KBM-7 (cell line): ENCODE data around the gene NDUFS4.
"Not testable (repeated sequence)": the region's sequence is repeated elsewhere in the genome, so short reads cannot be mapped to it uniquely, and the experiment has no call there.

ENCODE experiments used
- DNase-seq: peaks from one replicate; pipeline ENCODE4 v3.0.0-alpha.2; 2015
- in situ Hi-C: fragments of 300-500 bp; cut with MboI; formaldehyde crosslinking; loops from 2 replicates; pipeline ENCODE4 v1.14.3; 2020; ENCODE audit warnings: low sequenced_read_pairs, low pct_unique_long_range_greater_than_20kb, mixed read lengths

The NDUFS4 gene

GRCh38 chr5:53560506-53561191 lies at the start of gene NDUFS4:
TSS of gene NDUFS4 (plus strand) at chr5:53560639. CDS start at chr5:53560663, 24 bp downstream.
- in situ Hi-C loops: no loop called here
- DNase-seq: peak; percentile 86

DNA sequence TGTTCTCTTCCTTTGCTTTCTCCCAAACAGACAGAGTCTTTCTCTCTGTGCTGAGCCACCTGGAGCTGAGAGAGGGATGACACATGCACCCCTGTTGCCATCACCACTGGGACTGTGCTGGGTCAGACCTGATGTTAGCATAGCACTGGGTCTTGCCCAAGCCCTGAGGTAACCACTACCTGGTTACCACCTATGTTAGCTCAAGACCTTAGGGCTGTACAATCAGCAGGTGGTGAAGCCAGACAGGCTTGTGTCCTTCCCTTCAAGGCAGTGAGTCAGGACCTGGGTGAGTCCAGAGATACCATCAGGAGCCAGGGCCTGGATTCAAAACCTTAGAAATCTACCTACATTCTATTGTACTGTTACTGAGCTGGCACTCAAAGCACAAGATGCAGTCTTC lies 47.9 kb upstream of the NDUFS4 start:
- no peak for DNase-seq
- in situ Hi-C loops: no loop called here

GRCh38 chr5:53515988-53516387 lies 44.5 kb upstream of the NDUFS4 start:
- in situ Hi-C loops: no loop called here
- no peak for DNase-seq

- in situ Hi-C loops: no loop called here
- no peak for DNase-seq
Measured at GRCh38 chr5:53520813-53521212, 39.6 kb upstream of the NDUFS4 start.

GRCh38 chr5:53537711-53538110 lies 22.7 kb upstream of the NDUFS4 start:
- in situ Hi-C loops: no loop called here
- no peak for DNase-seq

DNA sequence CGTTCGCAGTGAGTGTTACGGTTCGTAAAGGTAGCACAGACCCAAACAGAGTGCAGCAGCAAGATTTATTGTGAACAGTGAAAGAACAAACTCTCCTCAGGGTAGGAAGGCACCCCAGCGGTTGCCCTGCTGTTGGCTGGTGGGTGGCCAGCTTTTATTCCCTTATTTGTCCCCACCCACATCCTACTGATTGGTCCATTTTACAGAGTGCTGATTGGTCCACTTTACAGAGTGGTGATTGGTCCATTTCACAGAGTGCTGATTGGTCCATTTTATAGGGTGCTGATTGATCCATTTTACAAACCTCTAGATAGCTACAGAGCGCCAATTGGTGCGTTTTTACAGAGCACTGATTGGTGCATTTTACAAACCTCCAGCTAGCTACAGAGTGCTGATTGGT lies 19.7 kb upstream of the NDUFS4 start:
- in situ Hi-C loops, DNase-seq: not testable (repeated sequence)

- no peak for DNase-seq
- in situ Hi-C loops: no loop called here
Measured at GRCh38 chr5:53541859-53542258, 18.6 kb upstream of the NDUFS4 start.

GRCh38 chr5:53542926-53543325 lies 17.5 kb upstream of the NDUFS4 start:
- no peak for DNase-seq
- in situ Hi-C loops: no loop called here

DNA sequence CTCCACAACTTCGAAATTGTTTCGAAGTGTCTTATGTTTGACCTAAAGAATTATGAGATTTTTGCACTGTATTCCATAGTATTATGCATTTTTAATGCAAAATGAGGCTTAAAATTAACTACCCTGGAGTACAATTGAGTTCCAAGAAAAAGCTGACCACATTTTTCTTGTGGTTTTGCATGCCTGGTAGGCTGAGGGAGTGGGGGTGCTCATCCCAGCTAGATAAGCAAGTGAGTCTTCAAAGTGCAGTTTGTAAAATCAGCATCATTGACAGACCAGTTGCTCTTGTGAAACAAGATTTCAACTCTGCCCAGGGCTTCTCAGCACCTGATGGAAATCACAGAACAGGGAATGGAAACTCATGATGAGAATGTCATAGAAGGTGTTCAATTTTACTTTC lies 17.0 kb upstream of the NDUFS4 start:
- in situ Hi-C loops: no loop called here
- DNase-seq: peak; percentile 86

GRCh38 chr5:53545744-53546143 lies 14.7 kb upstream of the NDUFS4 start:
- in situ Hi-C loops: no loop called here
- DNase-seq: no peak

- in situ Hi-C loops: no loop called here
Measured at GRCh38 chr5:53547226-53547625, 13.2 kb upstream of the NDUFS4 start.

DNA sequence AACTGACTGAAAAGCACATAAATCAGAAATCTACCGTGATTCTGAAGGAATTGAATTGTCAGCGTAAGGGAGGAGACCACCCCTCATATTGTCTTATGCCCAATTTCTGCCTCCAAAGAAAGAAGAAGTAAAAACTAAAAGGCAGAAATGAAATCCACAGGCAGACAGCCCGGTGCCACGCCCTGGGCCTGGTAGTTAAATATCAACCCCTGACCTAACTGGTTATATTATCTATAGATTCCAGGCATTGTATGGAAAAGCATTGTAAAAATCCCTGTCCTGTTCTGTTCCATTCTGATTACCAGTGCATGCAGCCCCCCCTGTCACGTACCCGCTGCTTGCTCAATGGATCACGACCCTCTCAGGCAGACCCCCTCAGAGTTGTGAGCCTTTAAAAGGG lies 11.9 kb upstream of the NDUFS4 start:
- DNase-seq, in situ Hi-C loops: not testable (repeated sequence)

More at GRCh38 chr5:53547226-53547625, 13.2 kb upstream of the NDUFS4 start:
- DNase-seq: no peak

GRCh38 chr5:53549792-53550191 lies 10.6 kb upstream of the NDUFS4 start:
- no peak for DNase-seq
- in situ Hi-C loops: no loop called here

DNA sequence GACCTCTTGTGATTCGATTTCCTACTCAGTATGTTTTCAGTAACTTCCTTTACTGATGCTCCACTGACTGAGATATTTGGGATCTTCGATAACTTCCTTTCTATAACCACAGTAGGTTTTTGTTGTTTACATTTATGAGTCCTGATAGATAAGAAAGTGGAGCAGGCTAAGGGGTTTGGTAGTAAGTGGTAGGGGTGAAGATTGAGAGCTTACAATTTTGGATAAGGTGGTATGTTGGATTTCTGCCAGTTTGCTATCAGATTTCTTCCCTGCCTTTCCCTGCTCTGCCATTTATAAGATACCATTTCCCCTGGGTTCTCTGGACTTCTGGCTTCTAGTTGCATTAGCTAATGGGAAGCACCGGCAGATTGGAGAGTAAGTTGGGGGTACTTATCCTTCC lies 7.9 kb upstream of the NDUFS4 start:
- no peak for DNase-seq
- in situ Hi-C loops: no loop called here

DNA sequence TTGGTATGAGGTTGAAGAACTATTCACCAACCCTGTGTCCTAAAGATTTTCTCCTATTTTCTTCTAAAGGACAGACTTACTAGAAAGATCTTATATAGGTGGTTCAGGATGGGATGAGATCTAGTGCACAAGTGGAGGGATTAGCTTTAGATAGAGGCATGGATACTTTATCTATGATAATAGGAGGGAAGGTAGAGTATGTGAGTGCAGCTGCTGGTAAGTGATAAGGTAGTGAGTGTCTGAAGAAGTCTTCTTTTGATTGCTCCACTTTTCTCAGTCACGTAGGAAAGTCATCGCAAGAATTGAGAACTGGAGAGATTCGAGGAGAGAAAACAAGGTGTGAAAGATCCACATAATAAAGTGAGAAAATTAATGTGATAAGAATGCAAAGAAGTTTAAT lies 6.0 kb upstream of the NDUFS4 start:
- in situ Hi-C loops: no loop called here
- DNase-seq: no peak

DNA sequence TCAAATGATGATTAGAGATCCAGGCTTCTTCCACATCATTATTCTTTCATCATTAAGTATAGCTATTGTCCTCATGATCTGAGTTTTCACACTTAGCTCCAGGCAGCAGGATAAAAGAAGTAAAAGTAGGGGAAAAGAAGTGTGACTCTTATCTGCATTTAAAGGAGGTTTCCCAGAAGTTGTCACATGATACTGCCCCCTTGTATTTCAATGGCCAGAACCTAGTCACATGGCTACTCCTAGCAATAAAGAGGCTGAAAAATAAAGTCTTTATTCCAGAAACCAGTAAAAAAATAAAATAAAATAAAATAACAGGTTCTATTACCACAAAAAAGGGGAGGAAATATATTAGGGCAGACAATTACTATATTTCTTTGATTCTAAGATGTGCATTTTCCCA lies 5.3 kb upstream of the NDUFS4 start:
- in situ Hi-C loops: no loop called here
- DNase-seq: no peak

GRCh38 chr5:53556001-53556400 lies 4.4 kb upstream of the NDUFS4 start:
- in situ Hi-C loops: no loop called here
- DNase-seq: no peak

- in situ Hi-C loops: no loop called here
- no peak for DNase-seq
Measured at GRCh38 chr5:53557386-53557785, 3.1 kb upstream of the NDUFS4 start.

DNA sequence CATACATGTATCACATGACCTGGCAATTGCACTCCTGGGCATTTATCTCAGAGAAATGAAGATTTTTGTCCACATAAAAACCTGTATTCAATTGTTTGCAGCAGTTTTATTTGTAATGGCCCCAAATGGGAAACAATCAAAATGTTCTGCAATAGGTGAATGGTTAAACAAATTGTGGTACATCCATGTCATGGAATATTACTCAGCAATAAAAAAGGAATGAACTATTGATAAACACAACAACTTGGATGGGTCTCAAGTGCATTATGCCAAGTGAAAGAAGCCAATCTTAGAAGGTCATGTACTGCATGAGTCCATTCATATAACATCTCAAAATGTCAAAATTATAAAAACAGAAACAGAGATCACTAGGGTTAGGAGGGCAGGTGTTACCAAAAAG lies 1.5 kb upstream of the NDUFS4 start:
- in situ Hi-C loops: no loop called here
- DNase-seq: no peak

DNA sequence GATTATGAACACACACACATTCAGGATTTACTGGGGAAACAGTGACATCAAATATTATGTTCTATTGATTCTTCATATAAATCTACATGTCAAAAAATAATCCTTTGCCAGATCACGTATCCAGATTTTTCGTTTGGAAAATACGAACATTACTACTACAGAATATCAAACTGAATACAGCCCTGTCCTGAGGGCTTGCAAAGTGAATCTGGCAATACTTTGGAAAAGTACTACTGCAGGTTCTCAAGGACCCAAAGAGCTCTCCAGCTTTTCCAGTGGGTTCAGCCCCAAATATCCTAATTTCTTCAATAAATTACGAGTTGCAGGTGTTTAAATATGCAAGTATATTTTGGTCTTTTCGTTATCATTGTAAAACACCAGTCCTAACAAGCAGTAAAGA lies 411 bp upstream of the NDUFS4 start:
- DNase-seq: no peak
- in situ Hi-C loops: no loop called here

- in situ Hi-C loops: no loop called here
Measured at GRCh38 chr5:53568401-53568800, 8.0 kb downstream of the NDUFS4 start.

More at GRCh38 chr5:53568401-53568800, 8.0 kb downstream of the NDUFS4 start:
- no peak for DNase-seq
